ENCODE data around the gene RBM7. TPM values are rescaled to one million over a fixed set of nuclear protein-coding genes. Genes with fewer than 3 reads are reported as not detected.

The RBM7 gene
- total and polyA plus RNA-seq, 2 of the 8 experiments (the other 6 are each of a cell fraction or from before 2014, with no cell fraction given), result 18.0 to 45.7 TPM

DNA sequence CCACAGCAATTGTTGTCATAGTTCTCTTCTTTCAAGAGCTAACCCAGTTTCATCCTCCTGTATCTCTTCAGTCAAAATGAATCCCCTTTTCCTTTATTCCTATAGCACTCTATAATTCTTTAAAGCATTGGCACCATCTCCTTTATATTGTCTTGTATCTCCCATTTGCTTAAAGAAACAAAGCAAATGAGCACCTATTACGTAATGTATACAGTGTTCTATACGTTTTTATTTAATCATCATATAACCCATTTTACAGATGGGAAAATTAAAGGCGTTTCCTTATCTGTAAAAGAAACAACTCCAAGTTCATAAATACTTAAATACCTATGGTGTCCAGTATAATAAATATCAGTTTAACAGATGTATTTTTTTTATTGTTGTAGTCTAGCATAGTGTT is 32.4 kb downstream of the RBM7 start:
- H2BK15ac ChIP-seq (ENCODE audit: low read length), result no peak overlapping the region
- FAIRE-seq (no peak), DNase-seq (ENCODE audit: low read depth in 1 of 2, low spot score in 2 of 2) (no peak)
- H3K27ac ChIP-seq (ENCODE audit: low read depth, low read length), result no peak overlapping the region
- no peak overlapping the region for H4K91ac ChIP-seq (replicated peaks; ENCODE audit: insufficient read length, low read length)
- H2BK12ac ChIP-seq (ENCODE audit: low read depth, low read length), result no peak overlapping the region
- H3K9me3 ChIP-seq (ENCODE audit: insufficient read depth in 2 of 2, low read depth in 1 of 2, low read length in 1 of 2), result no peaks in the 10 kb centered on the region
- H2BK5ac ChIP-seq (ENCODE audit: low read depth, low read length), result no peak overlapping the region
- no peak overlapping the region for H3K4me2 ChIP-seq (ENCODE audit: insufficient read depth in 1 of 2, low read depth in 2 of 2, low read length in 2 of 2)
- no peak overlapping the region for H3K4me3 ChIP-seq (ENCODE audit: extremely low read depth in 1 of 4, insufficient read depth in 2 of 4, low read depth in 3 of 4, low read length in 4 of 4)
- no peak overlapping the region for H4K5ac ChIP-seq (ENCODE audit: insufficient read length, low read depth, low read length)
- no peak overlapping the region for H3K56ac ChIP-seq (replicated peaks; ENCODE audit: insufficient read length, low read depth, low read length)
- no peaks in the 10 kb centered on the region; a peak in 1 of 8 replicates for H3K36me3 ChIP-seq (ENCODE audit: control insufficient read depth in 2 of 4, insufficient read depth in 4 of 4, low read length in 3 of 4)
- TF ChIP-seq POU5F1 (IDR thresholded peaks at IDR 0.05; ENCODE audit: low read depth, low read length), result no peak
- TF ChIP-seq CEBPB (IDR thresholded peaks at IDR 0.05; ENCODE audit: low read depth, low read length), result no peak
- TF ChIP-seq, protein P1, sequence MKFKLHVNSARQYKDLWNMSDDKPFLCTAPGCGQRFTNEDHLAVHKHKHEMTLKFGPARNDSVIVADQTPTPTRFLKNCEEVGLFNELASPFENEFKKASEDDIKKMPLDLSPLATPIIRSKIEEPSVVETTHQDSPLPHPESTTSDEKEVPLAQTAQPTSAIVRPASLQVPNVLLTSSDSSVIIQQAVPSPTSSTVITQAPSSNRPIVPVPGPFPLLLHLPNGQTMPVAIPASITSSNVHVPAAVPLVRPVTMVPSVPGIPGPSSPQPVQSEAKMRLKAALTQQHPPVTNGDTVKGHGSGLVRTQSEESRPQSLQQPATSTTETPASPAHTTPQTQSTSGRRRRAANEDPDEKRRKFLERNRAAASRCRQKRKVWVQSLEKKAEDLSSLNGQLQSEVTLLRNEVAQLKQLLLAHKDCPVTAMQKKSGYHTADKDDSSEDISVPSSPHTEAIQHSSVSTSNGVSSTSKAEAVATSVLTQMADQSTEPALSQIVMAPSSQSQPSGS (IDR thresholded peaks at IDR 0.05; ENCODE audit: low read length), result no peak
- no peak for TF ChIP-seq CHD1 (IDR thresholded peaks at IDR 0.05; ENCODE audit: low read depth, low read length)
- no peak for TF ChIP-seq BACH1 (IDR thresholded peaks at IDR 0.05; ENCODE audit: low read length)
- TF ChIP-seq YY1 (IDR thresholded peaks at IDR 0.05; ENCODE audit: low read depth, low read length), result no peak
- no peak overlapping the region for H2BK20ac ChIP-seq (ENCODE audit: low read length)
- no peaks in the 10 kb centered on the region for H4K20me1 ChIP-seq (replicated peaks in 1 of 2; ENCODE audit: control insufficient read depth in 1 of 2, insufficient read depth in 2 of 2, low read length in 2 of 2)
- H2BK120ac ChIP-seq (replicated peaks; ENCODE audit: low read depth, low read length), result no peak overlapping the region
- no peaks in the 10 kb centered on the region for H3K27me3 ChIP-seq (replicated peaks in 1 of 4; ENCODE audit: control insufficient read depth in 3 of 4, extremely low read depth in 1 of 4, insufficient read depth in 3 of 4, low read length in 3 of 4)
- H3K23ac ChIP-seq (ENCODE audit: insufficient read length), result no peak overlapping the region
- ChIA-PET POLR2A (ENCODE audit: partially characterized antibody) (no interaction called here), CTCF (ENCODE audit: partially characterized antibody) (no interaction called here)
- no peak overlapping the region for H3K14ac ChIP-seq (ENCODE audit: insufficient read length)
- H3K23me2 ChIP-seq (ENCODE audit: low read depth, low read length), result no peaks in the 10 kb centered on the region
- H3K79me2 ChIP-seq (ENCODE audit: control insufficient read depth in 1 of 2, insufficient read depth in 2 of 2, low read length in 2 of 2), result no peaks in the 10 kb centered on the region
- H2AK5ac ChIP-seq (ENCODE audit: low read depth, low read length), result no peak overlapping the region
- 98% methylated on average over 3 of the region's 3 CpGs; no CpG with 5 or more reads in 1 of the 2 experiments for WGBS, 2 experiments (ENCODE audit: extremely low coverage in 1 of 2, insufficient coverage in 1 of 2, insufficient read length in 1 of 2, insufficient replicate concordance in 2 of 2, low coverage in 1 of 2, low lambda C conversion rate in 2 of 2, missing lambda C conversion rate in 1 of 2)
- H3K4me1 ChIP-seq (replicated peaks in 1 of 4; ENCODE audit: control insufficient read depth in 3 of 4, insufficient read depth in 4 of 4, low read length in 3 of 4), result peaks cover 0 to 3% (median 0%) of the 10 kb centered on the region in 4 experiments; a peak in 1 of 7 replicates
- H4K8ac ChIP-seq (ENCODE audit: extremely low read depth, insufficient read depth, low read length), result no peak overlapping the region
- no peak overlapping the region for H3K4ac ChIP-seq (replicated peaks; ENCODE audit: insufficient read length, low read depth, low read length)
- no peak overlapping the region for H2AFZ ChIP-seq (ENCODE audit: low read length)
- H3K9ac ChIP-seq (replicated peaks in 1 of 4; ENCODE audit: extremely low read depth in 1 of 4, low read depth in 3 of 4, low read length in 3 of 4), result no peak overlapping the region
- H3K79me1 ChIP-seq (ENCODE audit: low read depth, low read length), result no peaks in the 10 kb centered on the region
- H3K18ac ChIP-seq (ENCODE audit: extremely low read depth, low read length), result no peak overlapping the region
